Endodermal cell (in vitro differentiated cells): ENCODE measurements around the gene HS3ST3A1. TPM values are rescaled to one million over a fixed set of nuclear protein-coding genes. Genes with fewer than 3 reads are reported as not detected.

Experiments
- DNase-seq: peaks from one replicate; pipeline ENCODE4 v3.0.0-alpha.2; 2017
- H3K27ac ChIP-seq: 2 replicates; pipeline ENCODE4 v1.5.1; 2013; ENCODE audit warnings: mild to moderate bottlenecking, low read depth, low read length, moderate library complexity
- H3K27me3 ChIP-seq: 2 replicates; pipeline ENCODE4 v1.6.1; 2013; ENCODE audit warnings: mild to moderate bottlenecking, low read length, moderate library complexity; ENCODE audit not compliant: insufficient read depth, control insufficient read depth, poor library complexity, severe bottlenecking
- H3K36me3 ChIP-seq: 2 replicates; pipeline ENCODE4 v1.7.0; 2013; ENCODE audit warnings: mild to moderate bottlenecking, low read length, moderate library complexity; ENCODE audit not compliant: control insufficient read depth, insufficient read depth
- H3K4me1 ChIP-seq: one replicate; pipeline ENCODE4 v1.7.0; 2013; ENCODE audit warnings: low read length; ENCODE audit not compliant: control insufficient read depth, insufficient read depth
- H3K4me3 ChIP-seq: 2 replicates; pipeline ENCODE4 v1.5.1; 2013; ENCODE audit warnings: mild to moderate bottlenecking, low read length, moderate library complexity
- H3K9ac ChIP-seq: 2 replicates; pipeline ENCODE4 v1.6.1; 2013; ENCODE audit warnings: mild to moderate bottlenecking, low read length, moderate library complexity; ENCODE audit not compliant: poor library complexity, severe bottlenecking; ENCODE audit errors: extremely low read depth
- H3K9me3 ChIP-seq: 2 replicates; pipeline ENCODE4 v1.6.1; 2013; ENCODE audit warnings: mild to moderate bottlenecking, low read length, moderate library complexity; ENCODE audit not compliant: control insufficient read depth
- H3K27ac Mint-ChIP-seq: 2 replicates; pipeline ENCODE4 v1.8.0; 2020; ENCODE audit warnings: mixed read lengths
- H3K27me3 Mint-ChIP-seq: 2 replicates; pipeline ENCODE4 v1.8.0; 2021; ENCODE audit warnings: mild to moderate bottlenecking, mixed read lengths; ENCODE audit not compliant: insufficient read depth
- H3K36me3 Mint-ChIP-seq: 2 replicates; pipeline ENCODE4 v1.8.0; 2020; ENCODE audit warnings: low read depth, mixed read lengths
- H3K4me1 Mint-ChIP-seq: 2 replicates; pipeline ENCODE4 v1.8.0; 2020; ENCODE audit warnings: mixed read lengths
- H3K4me3 Mint-ChIP-seq: 2 replicates; pipeline ENCODE4 v1.8.0; 2020; ENCODE audit warnings: mild to moderate bottlenecking, moderate library complexity, mixed read lengths
- H3K9me3 Mint-ChIP-seq: 2 replicates; pipeline ENCODE4 v1.8.0; 2020; ENCODE audit warnings: mild to moderate bottlenecking, mixed read lengths
- CTCF ChIP-seq: fragments of 200-600 bp; sonication (generic); conservative IDR thresholded peaks from 2 replicates; pipeline ENCODE4 v1.5.0; 2021; ENCODE audit warnings: antibody characterized with exemption, mild to moderate bottlenecking
- WGBS, 2 experiments: methylation state at CpG; one replicate each; pipeline versions ENCODE4 v1.1.5 to v1.1.7; 2013; ENCODE audit warnings: missing lambda C conversion rate in 2 of 2, mixed read lengths in 1 of 2; ENCODE audit not compliant: insufficient coverage in 1 of 2, insufficient read length in 1 of 2; 5-methylcytosine and 5-hydroxymethylcytosine counted together
- total RNA-seq, 2 donors: library from RNA; stranded (reverse); fragmentation: NEBNext Ultra II Directional in 1 of 2; extraction: Animal tissue kit (Norgen Biotek cat#: 25700) in 1 of 2; gene quantifications; 2 replicates in 1 of 2; 3 replicates in 1 of 2; pipeline ENCODE4 v1.2.1, GENCODE V29; 2021

Gene HS3ST3A1
- total RNA-seq, 2 donors from 2014 or later: 1.9 to 2.4 TPM

- TF ChIP-seq CTCF: no peak
- no peaks in the 10 kb centered on the region for H3K27me3 ChIP-seq
- no peaks in the 10 kb centered on the region for H3K36me3 ChIP-seq
- no peak for DNase-seq
- Mint-ChIP-seq H3K4me3 (no peak overlapping the region), H3K27ac (no peak overlapping the region), H3K36me3 (no peaks in the 10 kb centered on the region), H3K27me3 (no peaks in the 10 kb centered on the region), H3K9me3 (no peaks in the 10 kb centered on the region), H3K4me1 (peaks cover 5% of the 10 kb centered on the region)
- 93% methylated on average over 2 of the region's 2 CpGs; no CpG with 5 or more reads in 1 of the 2 experiments for WGBS, 2 experiments
- H3K9me3 ChIP-seq: no peaks in the 10 kb centered on the region
- no peak overlapping the region for H3K4me3 ChIP-seq
- no peaks in the 10 kb centered on the region for H3K4me1 ChIP-seq
- no peak overlapping the region for H3K9ac ChIP-seq
- no peak overlapping the region for H3K27ac ChIP-seq
Observed at GRCh38 chr17:13631529-13631928, 29.8 kb upstream of the HS3ST3A1 start.

GRCh38 chr17:13626703-13627102, 25.0 kb upstream of the HS3ST3A1 start:
- 92% methylated on average over 1 of the region's 1 CpG; no CpG with 5 or more reads in 1 of the 2 experiments for WGBS, 2 experiments
- peaks cover 5% of the 10 kb centered on the region for H3K4me1 Mint-ChIP-seq
- peaks cover 6% of the 10 kb centered on the region for H3K9me3 Mint-ChIP-seq
- H3K4me3 ChIP-seq: no peak overlapping the region
- no peak overlapping the region for H3K27ac ChIP-seq
- no peak overlapping the region for H3K4me3 Mint-ChIP-seq
- no peaks in the 10 kb centered on the region for H3K36me3 Mint-ChIP-seq
- no peaks in the 10 kb centered on the region for H3K36me3 ChIP-seq
- H3K27me3 Mint-ChIP-seq: no peaks in the 10 kb centered on the region
- no peak overlapping the region for H3K27ac Mint-ChIP-seq
- TF ChIP-seq CTCF: no peak
- peaks cover 5% of the 10 kb centered on the region for H3K9me3 ChIP-seq
- DNase-seq: no peak
- no peaks in the 10 kb centered on the region for H3K4me1 ChIP-seq
- H3K9ac ChIP-seq: no peak overlapping the region
- no peaks in the 10 kb centered on the region for H3K27me3 ChIP-seq

GRCh38 chr17:13619462-13619861, 17.7 kb upstream of the HS3ST3A1 start:
- TF ChIP-seq CTCF: peak; percentile 56
- no peaks in the 10 kb centered on the region for H3K36me3 Mint-ChIP-seq
- H3K9me3 Mint-ChIP-seq: peaks cover 8% of the 10 kb centered on the region
- no peaks in the 10 kb centered on the region for H3K4me1 Mint-ChIP-seq
- WGBS, 2 experiments: 92% methylated on average over 4 of the region's 4 CpGs; no CpG with 5 or more reads in 1 of the 2 experiments
- peaks cover 21% of the 10 kb centered on the region for H3K9me3 ChIP-seq
- no peak overlapping the region for H3K27ac Mint-ChIP-seq
- H3K4me3 Mint-ChIP-seq: no peak overlapping the region
- H3K4me3 ChIP-seq: no peak overlapping the region
- no peak overlapping the region for H3K9ac ChIP-seq
- no peak overlapping the region for H3K27ac ChIP-seq
- H3K36me3 ChIP-seq: no peaks in the 10 kb centered on the region
- no peaks in the 10 kb centered on the region for H3K27me3 Mint-ChIP-seq
- DNase-seq: no peak
- no peaks in the 10 kb centered on the region for H3K4me1 ChIP-seq
- H3K27me3 ChIP-seq: no peaks in the 10 kb centered on the region
